ENCODE measurements around the gene CCDC7. TPM values are rescaled to one million over a fixed set of nuclear protein-coding genes. Genes with fewer than 3 reads are reported as not detected.

CCDC7 gene
- total and polyA plus RNA-seq, 10 of the 15 experiments (the other 5 are each of a cell fraction or from before 2014, with no cell fraction given): 1.8 to 5.6 (median 3.4) TPM

DNA sequence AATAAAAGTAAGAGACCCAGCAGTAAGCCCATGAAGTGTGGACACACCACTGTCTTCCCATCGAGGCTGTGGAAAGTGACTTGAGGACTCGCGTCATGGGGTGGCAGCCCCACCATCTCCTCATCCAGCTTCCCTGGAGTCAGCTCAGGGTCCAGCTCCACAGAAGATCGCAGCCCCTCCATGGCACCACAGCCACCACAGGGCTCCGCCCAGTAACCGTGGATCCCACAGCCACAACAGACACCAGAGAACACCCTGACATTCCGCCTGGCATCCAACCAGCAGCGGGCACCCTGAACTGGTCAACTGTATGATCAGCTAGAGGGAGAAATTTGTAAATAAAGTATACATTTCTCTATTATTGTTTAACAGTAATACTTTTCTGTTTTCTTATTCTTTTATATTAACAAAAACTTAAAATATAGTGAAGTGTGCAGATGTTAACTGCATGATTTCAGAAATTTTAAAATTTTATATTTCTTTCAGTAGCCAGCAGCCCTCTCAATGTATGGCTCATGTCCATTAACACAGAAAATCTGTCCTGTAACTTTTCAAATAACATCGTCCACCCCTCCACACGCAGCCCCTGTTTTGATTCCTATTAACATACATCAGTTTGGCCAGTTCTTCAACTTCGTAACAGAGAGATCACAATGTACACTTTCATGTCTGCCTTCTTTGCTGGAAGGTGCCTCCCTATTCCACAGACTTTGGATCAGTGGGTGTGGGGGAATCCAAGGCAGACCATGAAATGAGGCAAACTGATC is 442.4 kb downstream of the CCDC7 start (continued):
- TF ChIP-seq CBFB (IDR thresholded peaks at IDR 0.05; ENCODE audit: low read depth): no peak
- no peak for TF ChIP-seq NFIC (IDR thresholded peaks at IDR 0.05; ENCODE audit: low read depth, low read length)
- TF ChIP-seq IKZF1 (conservative IDR thresholded peaks at IDR 0.05): no peak
- no peak for TF ChIP-seq IRF4 (IDR thresholded peaks at IDR 0.05; ENCODE audit: low read depth, low read length)
- no peak for TF ChIP-seq SREBF2 (IDR thresholded peaks at IDR 0.05; ENCODE audit: low read length)

GRCh38 chr10:32889631-32890212 is 443.8 kb downstream of the CCDC7 start:
- BruUV-seq (replicated peaks): no TSS peak
- no peak overlapping the region for H3K27ac ChIP-seq (ENCODE audit: control insufficient read depth, insufficient read depth)
- 0 out of 2 replicates have a peak overlapping the region, but pooled peaks have one; percentile 17 for H3K4me2 ChIP-seq (ENCODE audit: control insufficient read depth, insufficient read depth)
- FAIRE-seq: no peak
- no peaks in the 10 kb centered on the region for H3K36me3 ChIP-seq (ENCODE audit: control insufficient read depth in 2 of 2, insufficient read depth in 2 of 2, low read length in 1 of 2)
- H2AFZ ChIP-seq (ENCODE audit: control insufficient read depth, low read depth, low read length): no peak overlapping the region
- in situ Hi-C loops (cut with MboI) (no loop called here), intact Hi-C loops (cut with micrococcal nuclease; ENCODE audit: unreplicated experiment) (no loop called here)
- no peaks in the 10 kb centered on the region for H3K9me3 ChIP-seq (replicated peaks; ENCODE audit: control insufficient read depth, insufficient read depth, low read length)
- no peaks in the 10 kb centered on the region for H4K20me1 ChIP-seq (ENCODE audit: control insufficient read depth, insufficient read depth)
- no peaks in the 10 kb centered on the region for H3K79me2 ChIP-seq (ENCODE audit: control insufficient read depth, insufficient read depth, low read length)
- RAD21 ChIA-PET (ENCODE audit: unreplicated experiment): no interaction called here
- no peaks in the 10 kb centered on the region for H3K4me1 ChIP-seq (ENCODE audit: control insufficient read depth, insufficient read depth, low read length)
- no peak overlapping the region for H3K4me3 ChIP-seq
- 75% methylated on average over 1 of the region's 1 CpG for WGBS (ENCODE audit: insufficient coverage, insufficient replicate concordance, low lambda C conversion rate, missing lambda C conversion rate)
- POLR2A ChIA-PET: no interaction called here
- ATAC-seq: no peak; the same call in 2 of the 3 replicates
- CTCF ChIA-PET: interaction anchor here (1.0 to 1.3 kb wide), 2 partner anchors 31 to 119 kb away, joined by 3 read pairs; no protein-coding TSS in a partner anchor
- SMC1A ChIA-PET (ENCODE audit: uncharacterized antibody, unreplicated experiment): no interaction called here
- no peak overlapping the region for H3K9ac ChIP-seq (ENCODE audit: control insufficient read depth, insufficient read depth, low read length)
- DNase-seq (ENCODE audit: low read depth, low spot score): no peak
- H3K27me3 ChIP-seq (replicated peaks in 1 of 2; ENCODE audit: control insufficient read depth in 2 of 2, insufficient read depth in 2 of 2, low read length in 1 of 2): no peaks in the 10 kb centered on the region
- TF ChIP-seq POLR2AphosphoS2 (IDR thresholded peaks at IDR 0.05; ENCODE audit: low read depth, low read length) (no peak), NR2C1 (IDR thresholded peaks at IDR 0.05) (no peak), ETV6 (conservative IDR thresholded peaks at IDR 0.05 in 1 of 2, IDR thresholded peaks at IDR 0.05 in 1 of 2; ENCODE audit: borderline replicate concordance in 1 of 2, low read depth in 1 of 2) (no peak), ZBTB11 (CRISPR knock-in tag; IDR thresholded peaks at IDR 0.05) (no peak), REST (IDR thresholded peaks at IDR 0.05; ENCODE audit: low read depth, low read length) (no peak)
